Tibial nerve (tissue), 4 donors: Measurements from ENCODE around the gene KCNMA1. TPM values are rescaled to one million over a fixed set of nuclear protein-coding genes. Genes with fewer than 3 reads are reported as not detected.

Source experiments
- DNase-seq, 2 donors: peaks; one replicate each; pipeline ENCODE4 v3.0.0-alpha.2; 2019; ENCODE audit warnings: low spot score in 2 of 2
- H3K27ac ChIP-seq, 4 donors: fragments of 200-600 bp; sonication (generic) in 3 of 4; one replicate each; pipeline ENCODE4 v1.5.1; 2017 to 2019; ENCODE audit warnings: mild to moderate bottlenecking in 1 of 4
- H3K27me3 ChIP-seq, 2 donors: fragments of 200-600 bp; sonication (generic) in 1 of 2; one replicate each; pipeline versions ENCODE4 v1.5.1 to v1.6.0; 2017 to 2019
- H3K36me3 ChIP-seq, 3 donors: fragments of 200-600 bp; sonication (generic); one replicate each; pipeline ENCODE4 v1.5.1; 2018 to 2019
- H3K4me1 ChIP-seq, 4 donors: fragments of 200-600 bp; sonication (generic) in 3 of 4; one replicate each; pipeline ENCODE4 v1.5.1; 2017 to 2019
- H3K4me3 ChIP-seq, 4 donors: fragments of 200-600 bp; sonication (generic) in 3 of 4; one replicate each; pipeline ENCODE4 v1.5.1; 2017 to 2019; ENCODE audit warnings: mild to moderate bottlenecking in 1 of 4, moderate library complexity in 1 of 4
- H3K9me3 ChIP-seq, 4 donors: fragments of 200-600 bp; sonication (generic) in 3 of 4; one replicate each; pipeline ENCODE4 v1.5.1; 2017 to 2019
- CTCF ChIP-seq, 5 experiments: fragments of 200-600 bp in 3 of 5; fragments of 450-650 bp in 2 of 5; sonication (generic) in 3 of 5; IDR thresholded peaks; one replicate each; pipeline ENCODE4 v1.5.1; 2016 to 2019; ENCODE audit warnings: antibody characterized with exemption in 5 of 5, mild to moderate bottlenecking in 3 of 5, moderate library complexity in 2 of 5
- EP300 ChIP-seq, 2 donors: sonication (generic); formaldehyde crosslinking; IDR thresholded peaks; one replicate each; pipeline ENCODE4 v1.6.1; 2017; ENCODE audit warnings: antibody characterized with exemption in 2 of 2, mild to moderate bottlenecking in 1 of 2
- POLR2A ChIP-seq, 2 donors: fragments of 450-650 bp; IDR thresholded peaks; one replicate each; pipeline ENCODE4 v1.6.1; 2017; ENCODE audit warnings: antibody characterized with exemption in 2 of 2, mild to moderate bottlenecking in 2 of 2, moderate library complexity in 2 of 2
- WGBS, 2 donors: methylation state at CpG; one replicate each; pipeline ENCODE4 v1.1.5; 2018; 5-methylcytosine and 5-hydroxymethylcytosine counted together
- total RNA-seq, 4 donors: library from RNA; depleted of rRNA; stranded (reverse); fragments of >200 nt; gene quantifications; one replicate each; pipeline ENCODE4 v1.1.0, GENCODE V29; 2016

The KCNMA1 gene
- total RNA-seq, 4 donors from 2014 or later = 10.2 to 19.9 (median 13.7) TPM

GRCh38 chr10:77309092-77309491 is 328.5 kb downstream of the KCNMA1 start:
- no peak overlapping the region for H3K4me3 ChIP-seq
- H3K27ac ChIP-seq = no peak overlapping the region
- H3K9me3 ChIP-seq = no peaks in the 10 kb centered on the region
- H3K4me1 ChIP-seq = no peaks in the 10 kb centered on the region
- TF ChIP-seq CTCF (IDR thresholded peaks at IDR 0.05) = no peak
- TF ChIP-seq EP300 (IDR thresholded peaks at IDR 0.05) = no peak
- TF ChIP-seq POLR2A (IDR thresholded peaks at IDR 0.05) = no peak
- WGBS, 2 donors = 76 to 77% methylated on average over 6 of the region's 6 CpGs
- H3K27me3 ChIP-seq = no peaks in the 10 kb centered on the region
- no peaks in the 10 kb centered on the region for H3K36me3 ChIP-seq
- no peak for DNase-seq

- no peak overlapping the region for H3K4me3 ChIP-seq
- TF ChIP-seq CTCF (IDR thresholded peaks at IDR 0.05) (no peak), EP300 (IDR thresholded peaks at IDR 0.05) (no peak), POLR2A (IDR thresholded peaks at IDR 0.05) (no peak)
- H3K27ac ChIP-seq = no peak overlapping the region
- H3K27me3 ChIP-seq = no peaks in the 10 kb centered on the region
- no peaks in the 10 kb centered on the region for H3K4me1 ChIP-seq
- no peaks in the 10 kb centered on the region for H3K9me3 ChIP-seq
- no peak for DNase-seq
- H3K36me3 ChIP-seq = no peaks in the 10 kb centered on the region
- WGBS, 2 donors = 81 to 85% methylated on average over 3 of the region's 3 CpGs
Measured at GRCh38 chr10:77308084-77308732, 329.4 kb downstream of the KCNMA1 start.

- Histone ChIP-seq H3K9me3 (no peaks in the 10 kb centered on the region), H3K36me3 (no peaks in the 10 kb centered on the region), H3K27me3 (no peaks in the 10 kb centered on the region), H3K4me3 (no peak overlapping the region), H3K27ac (no peak overlapping the region), H3K4me1 (peaks cover 0 to 1% (median 0%) of the 10 kb centered on the region in 4 donors)
- DNase-seq = no peak
- 75 to 92% methylated on average over 4 of the region's 4 CpGs for WGBS, 2 donors
- TF ChIP-seq EP300 (IDR thresholded peaks at IDR 0.05) (no peak), CTCF (IDR thresholded peaks at IDR 0.05) (no peak), POLR2A (IDR thresholded peaks at IDR 0.05) (no peak)
Measured at GRCh38 chr10:77306666-77307065, 330.9 kb downstream of the KCNMA1 start.

- TF ChIP-seq EP300 (IDR thresholded peaks at IDR 0.05) (no peak), CTCF (IDR thresholded peaks at IDR 0.05) (no peak), POLR2A (IDR thresholded peaks at IDR 0.05) (no peak)
- H3K4me1 ChIP-seq = peaks cover 0 to 8% (median 0%) of the 10 kb centered on the region in 4 donors
- no peaks in the 10 kb centered on the region for H3K36me3 ChIP-seq
- WGBS, 2 donors = 57 to 71% methylated on average over 3 of the region's 3 CpGs
- H3K27ac ChIP-seq = no peak overlapping the region
- H3K27me3 ChIP-seq = no peaks in the 10 kb centered on the region
- DNase-seq = no peak
- no peaks in the 10 kb centered on the region for H3K9me3 ChIP-seq
- no peak overlapping the region for H3K4me3 ChIP-seq
Measured at GRCh38 chr10:77305650-77306632, 331.7 kb downstream of the KCNMA1 start.

GRCh38 chr10:77304192-77304591 is 333.4 kb downstream of the KCNMA1 start:
- peaks cover 0 to 19% (median 0%) of the 10 kb centered on the region in 4 donors for H3K4me1 ChIP-seq
- 84 to 93% methylated on average over 3 of the region's 3 CpGs for WGBS, 2 donors
- no peaks in the 10 kb centered on the region for H3K36me3 ChIP-seq
- H3K27me3 ChIP-seq = no peaks in the 10 kb centered on the region
- DNase-seq = no peak
- no peak overlapping the region for H3K27ac ChIP-seq
- TF ChIP-seq CTCF (IDR thresholded peaks at IDR 0.05) = no peak
- no peak for TF ChIP-seq POLR2A (IDR thresholded peaks at IDR 0.05)
- H3K4me3 ChIP-seq = no peak overlapping the region
- H3K9me3 ChIP-seq = no peaks in the 10 kb centered on the region
